D721Med (cell line): ENCODE results near the gene ZNF544.

Experiments used
- DNase-seq: peaks from one replicate; pipeline ENCODE4 v3.0.0; 2011; ENCODE audit warnings: low spot score; ENCODE audit not compliant: insufficient read length
- FAIRE-seq: peaks from 2 replicates; lab custom pipeline; 2011; peaks lifted over from hg19 to GRCh38; lab: Jason Lieb, UNC
- TF ChIP-seq, protein P1 (sequence below): IDR thresholded peaks from 2 replicates; pipeline ENCODE4 v1.5.1; 2012; ENCODE audit warnings: mild to moderate bottlenecking, control low read depth; ENCODE audit not compliant: insufficient read depth; ENCODE audit errors: missing control alignments

Gene ZNF544

GRCh38 chr19:58274771-58275201 lies 46.1 kb downstream of the ZNF544 start:
- TF ChIP-seq, protein P1, sequence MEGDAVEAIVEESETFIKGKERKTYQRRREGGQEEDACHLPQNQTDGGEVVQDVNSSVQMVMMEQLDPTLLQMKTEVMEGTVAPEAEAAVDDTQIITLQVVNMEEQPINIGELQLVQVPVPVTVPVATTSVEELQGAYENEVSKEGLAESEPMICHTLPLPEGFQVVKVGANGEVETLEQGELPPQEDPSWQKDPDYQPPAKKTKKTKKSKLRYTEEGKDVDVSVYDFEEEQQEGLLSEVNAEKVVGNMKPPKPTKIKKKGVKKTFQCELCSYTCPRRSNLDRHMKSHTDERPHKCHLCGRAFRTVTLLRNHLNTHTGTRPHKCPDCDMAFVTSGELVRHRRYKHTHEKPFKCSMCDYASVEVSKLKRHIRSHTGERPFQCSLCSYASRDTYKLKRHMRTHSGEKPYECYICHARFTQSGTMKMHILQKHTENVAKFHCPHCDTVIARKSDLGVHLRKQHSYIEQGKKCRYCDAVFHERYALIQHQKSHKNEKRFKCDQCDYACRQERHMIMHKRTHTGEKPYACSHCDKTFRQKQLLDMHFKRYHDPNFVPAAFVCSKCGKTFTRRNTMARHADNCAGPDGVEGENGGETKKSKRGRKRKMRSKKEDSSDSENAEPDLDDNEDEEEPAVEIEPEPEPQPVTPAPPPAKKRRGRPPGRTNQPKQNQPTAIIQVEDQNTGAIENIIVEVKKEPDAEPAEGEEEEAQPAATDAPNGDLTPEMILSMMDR: no peak
- DNase-seq (no peak), FAIRE-seq (no peak)

DNA sequence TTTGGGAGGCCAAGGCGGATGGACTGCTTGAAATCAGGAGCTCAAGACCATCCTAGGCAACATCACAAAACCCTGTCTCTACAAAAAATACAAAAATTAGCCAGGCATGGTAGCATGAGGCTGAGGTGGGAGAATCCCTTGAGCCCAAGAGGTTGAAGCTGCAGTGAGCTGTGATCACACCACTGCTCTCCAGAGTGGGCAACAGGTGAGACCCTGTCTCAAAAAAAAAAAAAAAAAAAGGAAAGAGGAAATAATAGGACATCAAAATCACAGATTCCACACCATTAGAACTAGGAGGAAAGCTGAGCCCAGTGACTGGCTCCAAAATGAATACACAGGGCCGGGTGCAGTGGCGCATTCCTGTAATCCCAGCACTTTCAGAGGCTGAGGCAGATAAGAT lies 46.9 kb downstream of the ZNF544 start:
- TF ChIP-seq, protein P1: no peak
- FAIRE-seq: no peak
- DNase-seq: no peak

GRCh38 chr19:58277197-58277596 lies 48.5 kb downstream of the ZNF544 start:
- TF ChIP-seq, protein P1: no peak
- DNase-seq: no peak
- no peak for FAIRE-seq

DNA sequence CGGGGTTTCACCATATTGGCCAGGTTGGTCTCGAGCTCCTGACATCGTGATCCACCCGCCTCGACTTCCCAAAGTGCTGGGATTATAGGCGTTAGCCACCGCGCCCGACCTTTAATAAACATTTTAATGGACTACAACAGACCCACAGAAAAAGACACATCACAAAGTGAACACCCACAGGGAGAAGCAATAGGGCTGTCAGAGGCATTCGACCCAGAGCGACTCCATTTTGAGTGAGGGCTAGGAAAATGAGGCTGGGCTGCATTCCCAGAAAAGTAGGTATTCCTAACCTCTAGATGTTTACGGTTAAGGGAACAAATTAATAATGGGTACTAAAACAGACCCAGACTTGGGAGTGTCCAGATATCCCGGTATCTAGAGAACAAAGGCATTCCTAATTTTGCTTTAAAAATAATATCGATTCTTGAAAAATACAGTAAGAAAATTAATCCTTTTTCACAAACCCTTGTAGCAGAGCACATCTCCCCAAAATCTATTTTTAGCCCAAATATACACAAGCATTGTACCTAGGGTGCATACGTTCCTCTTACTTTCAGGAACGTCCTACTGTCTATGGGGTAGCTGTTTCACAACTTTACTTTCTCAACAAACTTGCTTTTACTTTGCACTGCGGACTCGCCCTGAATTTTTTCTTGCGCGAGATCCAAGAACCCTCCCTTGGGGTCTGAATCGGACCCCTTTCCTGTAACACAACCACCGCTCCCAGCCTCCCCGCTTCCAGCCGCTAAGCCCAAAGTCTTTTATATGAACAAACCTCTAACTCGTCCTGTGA lies 49.2 kb downstream of the ZNF544 start:
- no peak for FAIRE-seq
- TF ChIP-seq, protein P1: no peak
- DNase-seq: no peak

GRCh38 chr19:58278541-58279041 lies 49.9 kb downstream of the ZNF544 start, which contains the start of gene ZNF8:
TSS of gene ZNF8 (plus strand) at chr19:58278955. CDS start at chr19:58279082, 127 bp downstream.
- no peak for FAIRE-seq
- TF ChIP-seq, protein P1: no peak
- peak; percentile 78 for DNase-seq

DNA sequence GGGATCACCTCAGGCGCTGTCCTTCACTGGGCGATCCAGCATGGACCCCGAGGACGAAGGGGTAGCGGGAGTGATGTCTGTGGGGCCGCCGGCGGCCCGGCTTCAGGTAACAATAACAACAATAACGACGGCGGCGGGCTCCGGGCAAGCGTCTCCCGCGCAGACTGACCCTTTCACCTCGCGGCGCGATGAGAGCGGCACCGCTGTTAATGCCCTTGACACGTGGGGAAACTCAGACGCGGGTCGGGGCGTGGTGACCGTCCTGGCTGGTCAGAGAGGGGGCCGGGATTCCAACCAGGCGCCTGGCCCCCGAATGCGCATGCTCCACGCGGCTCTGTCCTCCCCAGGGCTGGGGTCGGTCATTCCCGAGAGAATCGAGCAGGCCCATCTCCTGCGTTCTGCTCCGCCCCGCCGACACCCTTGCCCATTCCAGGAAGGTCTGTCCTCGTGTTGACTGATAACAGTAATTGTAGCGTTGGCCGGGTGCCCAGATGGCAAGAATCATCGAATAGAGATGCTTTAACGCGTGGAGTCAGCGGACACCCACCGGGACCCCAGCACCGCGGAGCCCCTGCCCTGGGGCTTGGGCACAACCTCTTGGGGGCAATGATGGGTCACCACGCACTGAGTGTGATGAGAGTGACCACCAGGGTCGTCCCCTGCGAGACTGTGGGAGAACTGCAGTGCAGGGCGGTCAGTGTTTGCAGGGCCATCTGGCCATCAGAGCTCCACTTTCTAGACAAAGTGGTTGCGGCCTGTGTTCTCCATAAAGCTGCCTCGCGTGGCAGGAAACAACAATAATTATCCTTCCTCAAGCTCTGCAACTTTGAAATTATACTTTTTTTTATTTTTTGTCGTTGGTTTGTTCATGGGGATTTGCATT lies 50.6 kb downstream of the ZNF544 start:
- TF ChIP-seq, protein P1: no peak
- no peak for DNase-seq
- no peak for FAIRE-seq
